ENCODE data around the gene HELB. TPM values are rescaled to one million over a fixed set of nuclear protein-coding genes. Genes with fewer than 3 reads are reported as not detected.

The HELB gene
- total RNA-seq, 1 experiment from 2014 or later, result 9.3 TPM

DNA sequence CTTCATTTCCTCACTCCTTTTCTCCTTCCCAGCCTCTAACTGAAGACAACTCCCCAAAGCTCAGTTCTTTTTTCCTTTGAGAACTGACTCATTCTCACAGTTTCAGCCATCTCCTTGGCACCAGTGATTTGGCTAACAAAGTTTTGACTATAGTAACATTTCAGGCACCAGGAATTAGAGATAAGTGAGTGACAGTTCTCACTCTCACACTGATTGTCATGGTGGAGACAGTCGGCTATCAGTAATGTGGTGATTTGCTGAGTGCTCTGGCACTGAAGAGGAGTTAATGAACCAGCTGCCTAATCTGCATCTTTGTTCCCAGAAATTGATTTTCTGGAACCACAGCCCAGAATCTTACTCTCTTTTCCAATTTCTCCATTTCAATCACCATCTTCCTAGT lies 29.5 kb downstream of the HELB start:
- intact Hi-C loops (cut with micrococcal nuclease), result no loop called here
- H3K27me3 ChIP-seq (ENCODE audit: insufficient read depth, low read length), result no peaks in the 10 kb centered on the region
- no peak overlapping the region for H3K4me2 ChIP-seq (ENCODE audit: low read length)
- no TSS peak for BruUV-seq (replicated peaks)
- DNase-seq (ENCODE audit: low read depth, low spot score) (no peak), ATAC-seq (no peak)
- no peak overlapping the region for H3K4me3 ChIP-seq (replicated peaks in 1 of 2; ENCODE audit: low read depth in 1 of 2, low read length in 2 of 2)
- H3K9me2 ChIP-seq (ENCODE audit: insufficient read depth), result no peaks in the 10 kb centered on the region
- RAD21 ChIA-PET (ENCODE audit: low non-redundant PET in 1 of 2, low total read pairs in 2 of 2, uncharacterized antibody in 2 of 2, unreplicated experiment in 2 of 2), result no interaction called here
- CTCF ChIA-PET, result no interaction called here
- H3K36me3 ChIP-seq (ENCODE audit: control insufficient read depth in 1 of 2, insufficient read depth in 2 of 2, low read length in 2 of 2), result no peaks in the 10 kb centered on the region
- no peaks in the 10 kb centered on the region for H3K79me2 ChIP-seq (ENCODE audit: insufficient read depth, low read length)
- no peak overlapping the region for H3K9ac ChIP-seq (ENCODE audit: low read length)
- no peak overlapping the region for H3K27ac ChIP-seq (ENCODE audit: low read depth, low read length)
- no peaks in the 10 kb centered on the region for H4K20me1 ChIP-seq (ENCODE audit: insufficient read depth)
- POLR2A ChIA-PET, result no interaction called here
- no peak overlapping the region for H2AFZ ChIP-seq (ENCODE audit: low read depth, low read length, poor library complexity, severe bottlenecking)
- TF ChIP-seq JUND (IDR thresholded peaks at IDR 0.05) (no peak), ZFX (IDR thresholded peaks at IDR 0.05) (no peak), POLR2A (IDR thresholded peaks at IDR 0.05; ENCODE audit: borderline replicate concordance, extremely low read depth, insufficient read depth, insufficient read length) (no peak), POLR2AphosphoS5 (IDR thresholded peaks at IDR 0.05; ENCODE audit: low read depth, low read length) (no peak), FOSL1 (IDR thresholded peaks at IDR 0.05; ENCODE audit: low read depth) (no peak), SIN3A (IDR thresholded peaks at IDR 0.05; ENCODE audit: low read depth) (no peak), CBX3 (IDR thresholded peaks at IDR 0.05; ENCODE audit: low read depth) (no peak), EZH2phosphoT487 (IDR thresholded peaks at IDR 0.05; ENCODE audit: borderline replicate concordance) (no peak), YY1 (IDR thresholded peaks at IDR 0.05; ENCODE audit: extremely low read depth, insufficient replicate concordance, low read depth, low read length) (no peak), CEBPB (IDR thresholded peaks at IDR 0.05; ENCODE audit: low read depth) (no peak), ZNF274 (IDR thresholded peaks at IDR 0.05; ENCODE audit: low read depth, low read length) (no peak), TCF7L2 (IDR thresholded peaks at IDR 0.05; ENCODE audit: borderline replicate concordance, extremely low read depth, insufficient read depth, insufficient read length) (no peak)
- TF ChIP-seq, protein P1, sequence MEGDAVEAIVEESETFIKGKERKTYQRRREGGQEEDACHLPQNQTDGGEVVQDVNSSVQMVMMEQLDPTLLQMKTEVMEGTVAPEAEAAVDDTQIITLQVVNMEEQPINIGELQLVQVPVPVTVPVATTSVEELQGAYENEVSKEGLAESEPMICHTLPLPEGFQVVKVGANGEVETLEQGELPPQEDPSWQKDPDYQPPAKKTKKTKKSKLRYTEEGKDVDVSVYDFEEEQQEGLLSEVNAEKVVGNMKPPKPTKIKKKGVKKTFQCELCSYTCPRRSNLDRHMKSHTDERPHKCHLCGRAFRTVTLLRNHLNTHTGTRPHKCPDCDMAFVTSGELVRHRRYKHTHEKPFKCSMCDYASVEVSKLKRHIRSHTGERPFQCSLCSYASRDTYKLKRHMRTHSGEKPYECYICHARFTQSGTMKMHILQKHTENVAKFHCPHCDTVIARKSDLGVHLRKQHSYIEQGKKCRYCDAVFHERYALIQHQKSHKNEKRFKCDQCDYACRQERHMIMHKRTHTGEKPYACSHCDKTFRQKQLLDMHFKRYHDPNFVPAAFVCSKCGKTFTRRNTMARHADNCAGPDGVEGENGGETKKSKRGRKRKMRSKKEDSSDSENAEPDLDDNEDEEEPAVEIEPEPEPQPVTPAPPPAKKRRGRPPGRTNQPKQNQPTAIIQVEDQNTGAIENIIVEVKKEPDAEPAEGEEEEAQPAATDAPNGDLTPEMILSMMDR (IDR thresholded peaks at IDR 0.05 in 2 of 3, conservative IDR thresholded peaks at IDR 0.05 in 1 of 3; ENCODE audit: borderline replicate concordance in 1 of 3, insufficient read depth in 1 of 3, low read depth in 2 of 3, low read length in 2 of 3), result no peak
- H3K4me1 ChIP-seq (ENCODE audit: control insufficient read depth in 1 of 2, insufficient read depth in 2 of 2, low read length in 2 of 2), result no peaks in the 10 kb centered on the region
- no peaks in the 10 kb centered on the region for H3K9me3 ChIP-seq (ENCODE audit: control insufficient read depth in 1 of 2, insufficient read depth in 1 of 2, low read depth in 1 of 2, low read length in 2 of 2)

Measured in HCT116 (cell line).